ENCODE measurements around the gene MAP2K6.

The MAP2K6 gene

GRCh38 chr17:69578385-69578936, 164.0 kb downstream of the MAP2K6 start:
- DNase-seq (ENCODE audit: low read depth in 2 of 2), result no peak

DNA sequence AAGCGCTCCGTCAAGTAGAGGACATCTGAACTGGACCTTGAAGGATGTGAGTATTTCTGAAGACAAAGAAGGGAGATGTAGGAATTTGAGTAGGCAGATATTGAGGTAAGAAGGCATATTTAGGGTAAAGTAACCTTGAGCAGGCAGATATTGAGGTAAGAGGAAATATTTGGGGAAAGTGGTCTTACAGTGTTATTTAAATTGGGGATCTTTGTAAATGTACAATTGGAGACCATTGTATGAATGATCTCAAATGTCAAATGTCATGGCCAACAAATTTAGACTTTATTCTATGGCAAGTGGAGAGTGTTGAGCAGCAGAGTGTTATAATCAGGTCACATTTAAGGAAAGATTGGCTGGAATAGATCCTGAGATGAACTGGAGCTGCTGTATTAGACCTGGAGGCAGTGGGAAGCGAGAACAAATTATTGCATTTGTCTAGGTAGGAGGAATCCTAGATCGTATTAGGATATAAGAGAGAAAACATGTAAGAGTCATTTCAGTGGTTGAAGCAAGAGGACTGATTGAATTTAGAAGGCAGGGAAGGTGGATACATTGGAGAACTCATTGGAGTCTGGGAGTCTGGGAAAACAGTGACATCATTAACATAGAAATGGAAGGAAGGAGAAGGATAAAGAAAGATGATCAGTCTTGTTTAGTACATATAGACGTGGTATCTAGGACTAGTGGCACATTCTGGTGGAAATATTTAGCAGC, 165.6 kb downstream of the MAP2K6 start:
- DNase-seq (ENCODE audit: low read depth in 2 of 2), result no peak

DNA sequence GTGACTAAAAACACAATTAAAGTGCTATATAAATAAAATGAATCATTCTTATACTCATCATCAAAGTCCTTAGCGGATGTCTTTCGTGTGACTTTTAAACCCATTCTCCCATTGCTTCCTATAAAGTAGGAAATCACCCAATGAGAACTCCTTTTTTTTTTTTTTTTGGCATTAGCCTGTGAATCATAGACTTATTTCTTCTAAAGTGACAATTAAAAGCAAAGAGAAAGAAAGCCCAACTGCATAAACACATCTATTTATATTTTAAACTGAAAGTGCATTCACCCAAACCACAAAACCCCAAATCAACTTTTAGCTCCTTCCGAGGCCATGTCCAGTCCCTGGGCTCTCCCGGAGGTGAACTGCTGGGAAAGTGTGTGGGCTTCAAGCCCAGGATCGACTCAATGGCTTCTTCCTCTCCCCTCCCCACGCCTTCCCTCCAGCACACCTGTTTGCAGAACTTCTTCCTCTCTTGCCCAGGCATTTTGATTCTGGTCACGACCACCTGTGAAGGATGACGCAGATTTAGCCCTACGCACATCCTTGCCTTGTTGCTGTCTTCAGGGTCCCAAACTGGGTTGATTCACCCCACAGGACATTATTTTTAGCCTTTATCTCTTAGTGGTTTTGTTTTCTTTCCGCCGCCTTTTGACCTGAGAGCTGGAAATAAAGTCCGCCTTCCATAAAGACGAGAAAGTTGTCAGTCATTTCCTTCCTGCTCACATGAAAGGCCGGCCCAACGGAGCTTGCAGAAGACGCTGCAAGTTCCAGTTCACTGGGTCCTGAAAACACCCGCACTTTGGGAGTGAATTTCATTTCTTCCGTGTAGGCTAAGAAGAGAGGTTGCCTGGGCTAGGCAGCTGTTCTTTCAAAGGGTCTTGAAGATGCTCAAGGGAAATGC, 166.8 kb downstream of the MAP2K6 start:
- no peak for DNase-seq (ENCODE audit: low read depth in 2 of 2)

GRCh38 chr17:69588316-69588715, 173.8 kb downstream of the MAP2K6 start:
- DNase-seq (ENCODE audit: low read depth in 2 of 2), result no peak

- DNase-seq (ENCODE audit: low read depth in 2 of 2), result no peak
Observed at GRCh38 chr17:69588827-69589239, 174.3 kb downstream of the MAP2K6 start.

DNA sequence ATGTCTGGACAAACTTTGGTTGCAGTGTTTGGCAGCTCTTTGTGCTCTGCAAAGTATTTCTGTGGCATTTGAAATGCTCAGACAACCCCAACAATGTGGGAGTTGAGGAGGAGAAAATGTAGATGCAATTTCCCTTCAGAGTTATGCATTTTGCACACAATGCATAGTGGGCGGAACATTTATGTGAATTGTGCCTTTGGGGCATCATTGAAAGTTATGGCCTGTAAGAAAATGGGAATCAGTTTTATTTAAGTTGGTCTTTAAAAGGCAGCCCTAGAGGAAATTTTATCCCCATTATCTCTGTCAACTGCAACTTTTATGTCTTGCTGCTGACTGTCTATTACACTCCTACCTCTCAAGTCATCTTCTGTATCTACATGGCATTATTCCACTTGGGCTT, 176.2 kb downstream of the MAP2K6 start:
- no peak for DNase-seq (ENCODE audit: low read depth in 2 of 2)

- DNase-seq (ENCODE audit: low read depth in 2 of 2), result no peak
Observed at GRCh38 chr17:69592692-69593350, 178.3 kb downstream of the MAP2K6 start.

- DNase-seq (ENCODE audit: low read depth in 2 of 2), result no peak
Observed at GRCh38 chr17:69593351-69593715, 178.8 kb downstream of the MAP2K6 start.

GRCh38 chr17:69593716-69594115, 179.2 kb downstream of the MAP2K6 start:
- no peak for DNase-seq (ENCODE audit: low read depth in 2 of 2)

- DNase-seq (ENCODE audit: low read depth in 2 of 2), result no peak
Observed at GRCh38 chr17:69594641-69595040, 180.1 kb downstream of the MAP2K6 start.

DNA sequence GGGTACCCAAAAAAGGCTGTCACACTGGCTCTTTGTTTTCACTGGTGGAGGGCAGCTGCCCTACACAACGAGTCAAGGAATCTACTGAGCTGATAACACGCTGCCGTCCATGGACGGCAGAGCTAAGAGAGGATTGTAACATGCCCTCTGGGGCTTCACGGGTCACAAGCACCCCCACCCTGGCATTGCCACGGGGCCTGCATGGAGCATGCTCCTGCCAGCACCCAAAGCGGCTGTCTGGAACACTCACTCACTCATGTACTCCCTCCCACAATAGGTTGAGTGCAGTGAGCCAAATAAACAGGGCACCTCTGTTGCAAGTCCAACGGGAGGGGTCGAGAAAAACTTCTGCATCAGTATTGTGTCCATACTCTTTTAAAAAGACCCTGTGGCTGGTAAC, 181.6 kb downstream of the MAP2K6 start:
- DNase-seq (ENCODE audit: low read depth in 2 of 2), result no peak

- DNase-seq (ENCODE audit: low read depth in 2 of 2), result no peak
Observed at GRCh38 chr17:69597898-69598692, 183.6 kb downstream of the MAP2K6 start.

GRCh38 chr17:69602972-69603371, 188.5 kb downstream of the MAP2K6 start:
- DNase-seq (ENCODE audit: low read depth in 2 of 2), result no peak

Measured in stimulated activated CD4-positive, alpha-beta T cell treated with anti-CD3 and anti-CD28 coated beads, Interleukin-1b, Interleukin-23, amount 100 ng/mL, for 4 hours (primary cell).